ENCODE results near the gene ALS2. TPM values are rescaled to one million over a fixed set of nuclear protein-coding genes. Genes with fewer than 3 reads are reported as not detected.

ALS2 gene
- total RNA-seq, 1 donor from 2014 or later = 54.0 TPM

- Mint-ChIP-seq H3K27ac (ENCODE audit: unreplicated experiment) (no peak overlapping the region), H3K4me1 (ENCODE audit: low read depth, unreplicated experiment) (peaks cover 5% of the 10 kb centered on the region), H3K4me3 (ENCODE audit: unreplicated experiment) (no peak overlapping the region), H3K27me3 (ENCODE audit: low read depth, unreplicated experiment) (no peaks in the 10 kb centered on the region), H3K9me3 (ENCODE audit: unreplicated experiment) (no peaks in the 10 kb centered on the region), H3K36me3 (ENCODE audit: low read depth, unreplicated experiment) (no peaks in the 10 kb centered on the region)
- Histone ChIP-seq H3K4me3 (ENCODE audit: insufficient read depth, low read depth, low read length) (no peak overlapping the region), H3K4me2 (ENCODE audit: low read length) (no peak overlapping the region), H2AFZ (ENCODE audit: low read depth, low read length) (no peak overlapping the region), H3K4me1 (ENCODE audit: insufficient read depth, low read length) (peaks cover under 1% of the 10 kb centered on the region), H3K27me3 (ENCODE audit: insufficient read depth, low read length) (no peaks in the 10 kb centered on the region), H3K79me2 (ENCODE audit: insufficient read depth, low read length) (no peaks in the 10 kb centered on the region), H3K9ac (ENCODE audit: low read length) (no peak overlapping the region), H3K9me3 (ENCODE audit: insufficient read depth, low read depth, low read length) (no peaks in the 10 kb centered on the region), H4K20me1 (ENCODE audit: insufficient read depth, low read length) (no peaks in the 10 kb centered on the region), H3K27ac (ENCODE audit: low read depth, low read length) (no peak overlapping the region), H3K36me3 (ENCODE audit: insufficient read depth, low read length) (peaks cover 5% of the 10 kb centered on the region)
- TF ChIP-seq EZH2 (IDR thresholded peaks at IDR 0.05; ENCODE audit: insufficient read depth, low read length) (no peak), CTCF (IDR thresholded peaks at IDR 0.05; ENCODE audit: insufficient read depth, low read depth, low read length) (no peak)
- DNase-seq (ENCODE audit: low read depth) (no peak), FAIRE-seq (no peak)
Measured at GRCh38 chr2:201661366-201661765, 119.4 kb downstream of the ALS2 start.

GRCh38 chr2:201660293-201660895 lies 120.3 kb downstream of the ALS2 start:
- Histone ChIP-seq H3K4me3 (ENCODE audit: insufficient read depth, low read depth, low read length) (no peak overlapping the region), H3K27me3 (ENCODE audit: insufficient read depth, low read length) (no peaks in the 10 kb centered on the region), H3K9me3 (ENCODE audit: insufficient read depth, low read depth, low read length) (no peaks in the 10 kb centered on the region), H3K9ac (ENCODE audit: low read length) (no peak overlapping the region), H3K4me2 (ENCODE audit: low read length) (no peak overlapping the region), H2AFZ (ENCODE audit: low read depth, low read length) (no peak overlapping the region), H3K27ac (ENCODE audit: low read depth, low read length) (no peak overlapping the region), H3K36me3 (ENCODE audit: insufficient read depth, low read length) (peaks cover 5% of the 10 kb centered on the region), H3K79me2 (ENCODE audit: insufficient read depth, low read length) (no peaks in the 10 kb centered on the region), H3K4me1 (ENCODE audit: insufficient read depth, low read length) (peaks cover 9% of the 10 kb centered on the region), H4K20me1 (ENCODE audit: insufficient read depth, low read length) (no peaks in the 10 kb centered on the region)
- H3K27me3 Mint-ChIP-seq (ENCODE audit: low read depth, unreplicated experiment) = no peaks in the 10 kb centered on the region
- H3K9me3 Mint-ChIP-seq (ENCODE audit: unreplicated experiment) = no peaks in the 10 kb centered on the region
- DNase-seq (ENCODE audit: low read depth) (no peak), FAIRE-seq (no peak)
- no peaks in the 10 kb centered on the region for H3K36me3 Mint-ChIP-seq (ENCODE audit: low read depth, unreplicated experiment)
- H3K4me1 Mint-ChIP-seq (ENCODE audit: low read depth, unreplicated experiment) = peaks cover 10% of the 10 kb centered on the region
- no peak overlapping the region for H3K27ac Mint-ChIP-seq (ENCODE audit: unreplicated experiment)
- TF ChIP-seq CTCF (IDR thresholded peaks at IDR 0.05; ENCODE audit: insufficient read depth, low read depth, low read length) = no peak
- TF ChIP-seq EZH2 (IDR thresholded peaks at IDR 0.05; ENCODE audit: insufficient read depth, low read length) = no peak
- no peak overlapping the region for H3K4me3 Mint-ChIP-seq (ENCODE audit: unreplicated experiment)

- H4K20me1 ChIP-seq (ENCODE audit: insufficient read depth, low read length) = no peaks in the 10 kb centered on the region
- FAIRE-seq (no peak), DNase-seq (ENCODE audit: low read depth) (no peak)
- no peak overlapping the region for H3K27ac Mint-ChIP-seq (ENCODE audit: unreplicated experiment)
- H3K4me1 Mint-ChIP-seq (ENCODE audit: low read depth, unreplicated experiment) = peaks cover 35% of the 10 kb centered on the region
- no peak overlapping the region for H3K27ac ChIP-seq (ENCODE audit: low read depth, low read length)
- H3K9me3 ChIP-seq (ENCODE audit: insufficient read depth, low read depth, low read length) = no peaks in the 10 kb centered on the region
- TF ChIP-seq CTCF (IDR thresholded peaks at IDR 0.05; ENCODE audit: insufficient read depth, low read depth, low read length) (no peak), EZH2 (IDR thresholded peaks at IDR 0.05; ENCODE audit: insufficient read depth, low read length) (no peak)
- H3K36me3 Mint-ChIP-seq (ENCODE audit: low read depth, unreplicated experiment) = no peaks in the 10 kb centered on the region
- H3K9me3 Mint-ChIP-seq (ENCODE audit: unreplicated experiment) = no peaks in the 10 kb centered on the region
- no peaks in the 10 kb centered on the region for H3K79me2 ChIP-seq (ENCODE audit: insufficient read depth, low read length)
- H2AFZ ChIP-seq (ENCODE audit: low read depth, low read length) = no peak overlapping the region
- no peak overlapping the region for H3K4me2 ChIP-seq (ENCODE audit: low read length)
- peaks cover 29% of the 10 kb centered on the region for H3K4me1 ChIP-seq (ENCODE audit: insufficient read depth, low read length)
- H3K9ac ChIP-seq (ENCODE audit: low read length) = no peak overlapping the region
- H3K27me3 Mint-ChIP-seq (ENCODE audit: low read depth, unreplicated experiment) = no peaks in the 10 kb centered on the region
- no peak overlapping the region for H3K4me3 ChIP-seq (ENCODE audit: insufficient read depth, low read depth, low read length)
- H3K27me3 ChIP-seq (ENCODE audit: insufficient read depth, low read length) = no peaks in the 10 kb centered on the region
- no peaks in the 10 kb centered on the region for H3K36me3 ChIP-seq (ENCODE audit: insufficient read depth, low read length)
- no peak overlapping the region for H3K4me3 Mint-ChIP-seq (ENCODE audit: unreplicated experiment)
Measured at GRCh38 chr2:201656740-201657139, 124.0 kb downstream of the ALS2 start.
